CD4-positive, alpha-beta T cell treated with Interleukin-17A for 1 hour (primary cell): ENCODE results near the gene WDR91.
A peak's percentile ranks its signal among the peaks of the same experiment; 100 is the strongest.
"Not testable (repeated sequence)": the region's sequence is repeated elsewhere in the genome, so short reads cannot be mapped to it uniquely, and the experiment has no call there.

ENCODE experiments used
- DNase-seq: peaks from one replicate; pipeline ENCODE4 v3.0.0-alpha.2; 2020

Gene WDR91

GRCh38 chr7:135177028-135177696 lies 34.2 kb downstream of the WDR91 start:
- DNase-seq, result no peak

DNA sequence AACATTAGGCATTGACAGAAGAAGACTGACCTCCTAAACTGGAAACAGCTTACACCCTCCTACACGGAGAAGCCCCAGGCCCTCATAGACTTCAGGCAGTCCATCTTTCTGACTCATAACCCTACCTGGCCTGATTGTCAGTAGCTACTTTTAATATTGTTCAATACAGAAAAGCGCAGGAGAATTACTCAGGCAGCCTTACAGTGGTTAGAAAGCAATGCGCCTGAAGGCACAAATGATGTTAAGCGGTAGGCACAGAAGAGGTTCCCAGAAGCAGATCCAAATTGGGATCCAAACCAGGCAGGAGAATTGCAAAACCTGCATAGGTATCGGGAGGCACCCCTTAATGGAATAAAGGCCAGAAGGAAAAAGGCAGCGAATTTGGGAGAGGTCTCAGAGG lies 35.4 kb downstream of the WDR91 start:
- DNase-seq, result no peak

GRCh38 chr7:135174941-135175340 lies 36.4 kb downstream of the WDR91 start:
- no peak for DNase-seq

GRCh38 chr7:135173916-135174315 lies 37.4 kb downstream of the WDR91 start:
- DNase-seq, result not testable (repeated sequence)

DNA sequence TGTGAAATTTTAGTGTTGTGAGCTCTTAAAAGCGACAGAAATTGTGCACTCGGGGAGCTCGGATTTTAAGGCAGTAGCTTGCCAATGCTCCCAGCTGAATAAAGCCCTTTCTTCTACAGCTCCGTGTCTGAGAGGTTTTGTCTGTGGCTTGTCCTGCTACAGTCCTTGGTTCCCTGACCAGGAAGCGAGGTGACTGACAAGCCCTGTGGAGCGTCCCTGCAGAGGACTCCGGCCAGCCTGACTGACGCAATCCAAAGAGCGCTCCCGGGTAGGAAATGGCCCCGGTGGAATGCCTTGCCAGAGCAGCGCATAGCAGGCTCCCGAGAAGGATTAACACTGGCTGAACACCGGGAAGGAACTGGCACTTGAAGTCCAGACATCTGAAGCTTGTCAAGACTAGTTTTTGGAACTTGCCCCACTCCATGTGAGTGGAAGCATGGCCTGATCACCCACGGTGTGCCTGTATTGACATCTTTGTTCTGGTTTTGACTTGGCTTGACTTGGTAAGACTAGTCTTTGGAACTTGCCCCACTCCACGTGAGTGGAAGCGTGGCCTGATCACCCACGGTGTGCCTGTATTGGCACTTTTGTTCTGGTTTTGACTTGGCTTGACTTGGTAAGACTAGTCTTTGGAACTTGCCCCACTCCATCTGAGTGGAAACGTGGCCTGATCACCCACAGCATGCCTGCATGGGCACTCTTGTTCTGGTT lies 39.6 kb downstream of the WDR91 start:
- not testable (repeated sequence) for DNase-seq

- not testable (repeated sequence) for DNase-seq
Observed at GRCh38 chr7:135170998-135171481, 40.3 kb downstream of the WDR91 start.

GRCh38 chr7:135170274-135170997 lies 40.9 kb downstream of the WDR91 start, which contains the start of gene CYREN:
CYREN (minus strand) TSS chr7:135170707; CDS start chr7:135168922, 1,785 bp downstream.
- peak; percentile 91 for DNase-seq

- DNase-seq, result no peak
Observed at GRCh38 chr7:135169964-135170273, 41.4 kb downstream of the WDR91 start.

DNA sequence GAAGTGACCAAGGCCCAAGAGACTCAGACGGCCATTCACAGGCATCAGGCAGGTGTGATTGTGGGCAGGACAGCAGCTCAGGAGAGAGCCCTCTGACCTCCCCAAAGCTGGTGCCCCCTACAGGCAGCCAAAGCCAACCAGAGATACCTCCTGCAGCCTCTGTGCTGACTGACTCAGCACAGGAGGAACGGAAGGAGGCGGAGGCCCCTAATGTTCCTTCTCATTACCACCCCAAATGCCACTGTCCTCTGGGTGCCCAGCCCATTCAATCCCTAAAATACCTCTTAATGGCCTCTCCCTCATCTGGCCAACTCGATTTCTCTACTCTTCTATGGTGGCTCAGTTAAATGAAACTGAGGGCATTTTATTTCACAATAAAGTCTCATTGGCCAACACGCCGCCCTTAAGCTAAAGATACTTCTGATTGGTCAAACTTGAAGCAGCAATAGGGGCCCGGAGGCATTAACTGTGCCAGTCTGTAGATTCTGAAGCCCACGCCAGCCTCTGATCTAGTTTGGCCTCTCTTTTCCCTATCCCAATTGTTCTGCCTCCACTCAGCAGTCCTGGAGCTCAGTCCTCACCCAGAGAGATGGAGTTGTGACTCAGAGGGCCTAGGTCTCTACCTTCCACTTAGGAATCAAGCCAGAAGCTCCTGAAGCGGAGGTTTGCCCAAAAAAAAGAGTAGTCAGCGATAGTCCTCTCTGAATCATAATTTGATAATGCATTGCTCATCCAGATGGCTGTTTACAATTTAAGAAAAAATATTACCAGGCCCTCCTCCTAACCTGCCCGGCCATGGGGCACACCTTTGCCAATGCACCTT lies 42.0 kb downstream of the WDR91 start:
- DNase-seq, result peak; percentile 71

- no peak for DNase-seq
Observed at GRCh38 chr7:135168489-135169140, 42.7 kb downstream of the WDR91 start.

GRCh38 chr7:135168001-135168400 lies 43.3 kb downstream of the WDR91 start:
- DNase-seq, result peak; percentile 52

DNA sequence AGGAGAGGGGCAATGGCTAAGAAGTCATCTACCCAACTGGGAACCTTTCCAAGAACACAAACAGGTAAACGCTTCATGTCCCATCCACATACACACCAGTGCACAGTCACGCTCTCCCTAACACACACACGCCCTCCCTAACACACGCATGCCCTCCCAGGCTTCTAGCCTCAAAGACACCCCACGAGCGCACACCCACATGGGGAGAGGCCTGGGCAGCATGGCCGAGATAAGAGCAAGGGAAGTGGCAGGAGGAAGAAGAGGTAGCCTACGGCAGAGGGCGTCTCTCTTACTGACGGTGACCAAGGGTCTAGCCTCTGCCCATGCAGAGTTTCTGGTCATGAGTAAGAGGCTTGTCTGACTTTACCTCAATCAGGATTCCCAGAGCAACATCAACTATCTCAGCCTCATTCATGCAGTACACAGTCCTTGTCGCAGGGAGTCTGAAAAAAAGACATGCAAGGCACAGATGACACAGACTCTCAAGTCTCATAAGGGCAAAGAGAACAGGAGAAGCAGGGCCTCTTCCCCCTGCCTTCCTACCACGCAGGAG lies 43.9 kb downstream of the WDR91 start:
- no peak for DNase-seq

- DNase-seq, result no peak
Observed at GRCh38 chr7:135166338-135166990, 44.9 kb downstream of the WDR91 start.

DNA sequence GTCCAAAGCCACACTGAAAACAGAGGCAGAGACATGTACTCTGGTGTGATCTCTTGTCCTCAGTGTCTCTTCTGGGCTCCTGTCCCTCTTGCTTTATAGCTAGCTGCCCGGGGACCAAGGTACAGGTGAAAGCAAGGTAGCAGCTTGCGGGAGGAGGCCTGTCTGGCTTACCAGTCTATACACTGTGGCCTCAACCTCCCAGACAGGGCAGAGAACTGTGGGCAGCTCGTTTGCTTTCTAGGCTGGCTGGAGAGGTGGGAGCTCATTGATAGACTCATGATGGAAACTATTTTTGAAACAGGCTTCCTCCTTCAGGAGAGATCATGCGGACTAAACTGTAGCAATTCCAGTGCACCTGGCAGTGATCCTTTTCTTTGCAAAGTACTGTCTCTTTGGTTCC lies 45.5 kb downstream of the WDR91 start:
- DNase-seq, result no peak

DNA sequence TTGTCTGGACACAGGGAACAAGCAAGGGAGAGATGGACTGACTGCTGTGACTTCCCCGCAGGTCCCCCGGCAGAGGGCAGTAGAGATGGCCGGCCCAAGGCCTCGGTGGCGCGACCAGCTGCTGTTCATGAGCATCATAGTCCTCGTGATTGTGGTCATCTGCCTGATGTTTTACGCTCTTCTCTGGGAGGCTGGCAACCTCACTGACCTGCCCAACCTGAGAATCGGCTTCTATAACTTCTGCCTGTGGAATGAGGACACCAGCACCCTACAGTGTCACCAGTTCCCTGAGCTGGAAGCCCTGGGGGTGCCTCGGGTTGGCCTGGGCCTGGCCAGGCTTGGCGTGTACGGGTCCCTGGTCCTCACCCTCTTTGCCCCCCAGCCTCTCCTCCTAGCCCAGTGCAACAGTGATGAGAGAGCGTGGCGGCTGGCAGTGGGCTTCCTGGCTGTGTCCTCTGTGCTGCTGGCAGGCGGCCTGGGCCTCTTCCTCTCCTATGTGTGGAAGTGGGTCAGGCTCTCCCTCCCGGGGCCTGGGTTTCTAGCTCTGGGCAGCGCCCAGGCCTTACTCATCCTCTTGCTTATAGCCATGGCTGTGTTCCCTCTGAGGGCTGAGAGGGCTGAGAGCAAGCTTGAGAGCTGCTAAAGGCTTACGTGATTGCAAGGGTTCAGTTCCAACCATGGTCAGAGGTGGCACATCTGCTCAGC lies 46.8 kb downstream of the WDR91 start:
- DNase-seq, result no peak

DNA sequence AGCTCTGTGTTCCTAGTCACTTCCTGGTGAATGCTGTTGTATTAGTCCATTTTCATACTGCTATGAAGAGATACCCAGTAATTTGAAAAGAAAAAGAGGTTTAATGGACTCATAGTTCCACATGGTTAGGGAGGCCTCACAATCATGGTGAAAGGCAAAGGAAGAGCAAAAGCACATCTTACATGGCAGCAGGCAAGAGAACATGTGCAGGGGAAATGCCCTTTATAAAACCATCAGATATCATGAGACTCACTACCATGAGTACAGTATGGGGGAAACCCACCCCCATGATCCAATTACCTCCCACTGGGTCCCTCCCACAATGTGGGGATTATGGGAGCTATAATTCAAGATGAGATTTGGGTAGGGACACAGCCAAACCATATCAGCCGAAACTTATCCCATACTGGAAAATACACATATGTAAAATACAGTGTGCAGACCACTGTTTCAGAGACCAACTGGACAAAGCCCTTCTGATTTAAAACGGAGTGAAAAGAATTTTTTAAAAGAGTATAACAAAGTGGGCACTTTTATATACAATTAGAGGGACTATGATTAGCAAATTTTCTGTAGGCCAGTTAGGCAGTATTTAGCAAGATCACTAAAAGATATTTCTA lies 48.8 kb downstream of the WDR91 start:
- DNase-seq, result no peak

DNA sequence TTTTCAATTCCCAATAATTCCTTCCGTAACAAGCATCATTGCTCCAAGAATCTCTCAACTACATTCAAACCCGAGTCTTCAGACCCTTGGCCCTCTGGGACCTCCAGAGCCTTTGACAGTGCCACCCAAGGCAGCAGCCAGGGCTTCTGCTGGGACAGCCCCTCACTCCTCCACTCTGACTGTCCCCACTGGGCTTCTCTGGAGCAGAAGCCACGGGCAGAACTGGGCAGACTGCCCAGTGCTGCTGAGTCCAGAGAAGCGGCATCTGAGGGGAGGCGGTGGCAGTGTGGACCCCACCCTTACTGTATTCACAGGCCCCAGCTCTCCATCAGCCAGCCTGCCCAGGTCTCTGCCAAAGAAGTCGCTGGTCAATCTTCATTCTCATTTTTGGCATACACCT lies 49.7 kb downstream of the WDR91 start:
- no peak for DNase-seq

DNA sequence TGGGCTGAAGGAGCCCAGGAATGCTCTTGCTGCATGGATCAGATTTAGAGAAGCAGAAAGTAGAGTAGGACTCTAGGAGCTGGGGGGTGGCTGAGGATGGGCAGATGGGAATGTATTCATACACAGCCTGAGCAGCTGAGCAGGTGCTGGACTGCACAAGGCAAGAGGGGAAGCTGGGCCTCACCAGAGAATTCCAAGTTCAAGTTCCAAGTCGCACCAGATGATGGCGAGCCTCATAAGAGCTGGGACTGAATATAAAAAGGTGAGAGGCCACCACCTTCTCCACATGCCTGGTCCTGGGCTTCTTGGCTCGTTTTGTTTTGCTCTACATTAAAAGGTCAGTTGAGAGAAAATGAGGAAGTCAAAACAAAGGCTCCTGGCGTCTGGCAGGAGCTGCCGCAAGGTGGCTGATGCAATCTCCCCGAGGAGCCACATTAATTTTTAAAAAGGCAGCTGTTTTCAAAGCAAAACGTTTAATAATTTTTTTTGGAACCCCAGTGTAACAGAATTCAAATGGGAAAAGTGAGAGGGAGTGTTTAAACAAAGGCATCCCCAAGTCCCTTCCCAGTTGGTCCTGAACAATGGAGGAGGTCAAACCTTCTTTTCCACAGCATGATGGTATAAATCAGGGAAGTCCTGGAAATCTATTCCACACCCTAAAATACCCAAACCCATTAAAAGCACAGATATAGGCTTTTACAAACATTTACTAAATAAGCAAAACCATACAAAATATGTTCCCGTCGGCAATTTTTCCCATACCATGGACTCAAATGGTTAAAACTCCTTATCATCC lies 50.3 kb downstream of the WDR91 start:
- DNase-seq, result no peak

GRCh38 chr7:135160098-135160857 lies 51.0 kb downstream of the WDR91 start:
- no peak for DNase-seq
